HG02943 (cell line): ENCODE measurements around the gene TOP1.

Experiments
- ATAC-seq: cut with Tn5 transposase; IDR thresholded peaks from one replicate; pipeline ENCODE4 v1.9.1; 2021; ENCODE audit warnings: mild to moderate bottlenecking, low read depth, moderate library complexity; ENCODE audit not compliant: unreplicated experiment

Gene TOP1

DNA sequence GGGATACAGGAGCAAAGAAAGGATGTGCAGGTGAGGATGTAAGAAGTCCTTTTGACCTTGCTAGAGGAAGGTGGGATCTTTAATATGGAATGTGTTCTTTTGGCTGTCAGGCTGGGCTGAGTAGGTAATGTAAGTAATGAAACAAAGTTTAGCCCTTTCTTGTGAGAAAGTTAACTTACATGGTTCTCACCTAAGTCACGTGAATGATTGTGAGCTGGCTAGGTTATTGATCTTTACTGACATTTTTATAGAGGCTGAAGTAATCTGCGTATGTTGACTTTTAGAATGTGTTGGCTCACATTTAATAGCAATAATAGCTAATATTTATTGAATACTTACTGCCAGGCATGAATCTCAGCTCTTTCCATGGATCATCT is 2.6 kb downstream of the TOP1 start:
- no peak for ATAC-seq

GRCh38 chr20:41032271-41032670 is 3.6 kb downstream of the TOP1 start:
- ATAC-seq: no peak

- ATAC-seq: no peak
These were observed 5.6 kb downstream of the TOP1 start for GRCh38 chr20:41034239-41034638.

DNA sequence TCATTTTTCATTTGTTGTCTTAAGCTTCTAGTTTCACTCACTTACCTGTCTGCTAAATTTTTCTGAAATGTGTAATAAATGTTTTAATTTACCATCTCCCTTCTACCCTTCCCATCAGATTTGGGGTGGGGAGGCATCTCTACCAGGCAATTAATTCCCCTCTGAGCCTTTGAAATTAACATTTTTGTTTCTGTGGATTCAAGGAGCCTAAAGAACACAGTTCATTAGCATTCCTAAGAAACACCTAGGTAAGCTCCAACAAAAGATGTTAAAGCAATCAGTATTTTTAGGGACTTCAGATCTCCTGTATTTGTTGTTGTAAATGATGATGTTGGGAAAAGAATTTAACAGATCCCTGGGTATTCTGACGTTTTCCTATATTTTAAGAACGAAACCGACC is 6.6 kb downstream of the TOP1 start:
- no peak for ATAC-seq

DNA sequence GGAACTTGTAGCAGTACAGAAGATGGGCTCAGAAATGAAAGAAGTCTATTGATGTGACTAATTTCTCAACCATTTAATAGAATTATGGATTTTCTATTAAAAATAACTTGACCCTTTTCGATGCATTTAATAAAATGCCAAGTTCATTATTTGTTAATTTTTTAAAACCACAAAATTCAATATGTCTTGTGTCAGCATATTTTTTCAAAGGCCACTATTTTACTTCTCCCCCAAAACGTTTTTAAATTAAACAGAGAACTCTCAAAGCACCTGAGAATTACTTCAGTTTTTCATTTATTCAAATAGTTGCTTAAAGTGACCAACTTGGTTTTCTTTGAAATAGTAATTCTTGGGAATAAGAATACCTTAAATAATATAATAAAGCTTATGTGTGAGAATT is 8.6 kb downstream of the TOP1 start:
- ATAC-seq: no peak

GRCh38 chr20:41038149-41038877 is 9.7 kb downstream of the TOP1 start:
- no peak for ATAC-seq

GRCh38 chr20:41038878-41039404 is 10.3 kb downstream of the TOP1 start:
- ATAC-seq: peak; percentile 74

- no peak for ATAC-seq
These were observed 12.2 kb downstream of the TOP1 start for GRCh38 chr20:41040855-41041254.

DNA sequence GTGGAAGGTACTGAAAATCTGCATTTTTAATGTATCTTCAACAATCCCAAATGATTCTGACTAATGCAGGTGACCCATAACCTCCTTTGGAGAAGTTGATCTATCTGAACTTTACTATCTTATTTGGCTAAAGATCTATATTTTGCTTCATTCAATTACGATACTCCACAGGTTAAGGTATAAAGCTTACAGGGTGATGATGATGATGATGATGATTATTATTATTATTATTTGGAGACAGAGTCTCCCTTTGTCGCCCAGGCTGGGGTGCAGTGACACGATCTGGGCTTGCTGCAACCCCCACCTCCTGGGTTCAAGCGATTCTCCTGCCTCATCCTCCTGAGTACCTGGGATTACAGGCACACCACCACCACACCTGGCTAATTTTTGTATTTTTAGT is 13.1 kb downstream of the TOP1 start:
- no peak for ATAC-seq

GRCh38 chr20:41044409-41045062 is 15.9 kb downstream of the TOP1 start:
- ATAC-seq: no peak

GRCh38 chr20:41045671-41046070 is 17.0 kb downstream of the TOP1 start:
- ATAC-seq: no peak

DNA sequence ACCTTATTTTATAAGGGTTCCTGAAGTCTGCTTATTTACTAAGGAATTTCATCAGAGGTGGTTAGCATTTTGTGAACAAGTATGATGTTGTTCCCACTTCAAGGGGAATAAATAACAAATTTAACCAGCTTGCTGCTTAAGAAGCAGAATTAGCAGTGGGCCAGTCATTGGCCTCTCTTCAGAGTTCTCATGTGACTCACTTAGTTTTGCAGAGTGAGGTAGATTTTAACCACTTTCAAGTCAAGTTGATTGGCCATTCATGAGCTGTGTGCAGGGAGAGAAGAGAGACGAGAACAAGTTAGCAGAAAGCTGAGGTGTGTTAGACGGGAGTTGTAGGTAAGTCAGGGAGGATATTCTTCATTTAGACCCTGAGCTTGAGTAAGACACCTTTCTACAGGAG is 18.1 kb downstream of the TOP1 start:
- no peak for ATAC-seq

DNA sequence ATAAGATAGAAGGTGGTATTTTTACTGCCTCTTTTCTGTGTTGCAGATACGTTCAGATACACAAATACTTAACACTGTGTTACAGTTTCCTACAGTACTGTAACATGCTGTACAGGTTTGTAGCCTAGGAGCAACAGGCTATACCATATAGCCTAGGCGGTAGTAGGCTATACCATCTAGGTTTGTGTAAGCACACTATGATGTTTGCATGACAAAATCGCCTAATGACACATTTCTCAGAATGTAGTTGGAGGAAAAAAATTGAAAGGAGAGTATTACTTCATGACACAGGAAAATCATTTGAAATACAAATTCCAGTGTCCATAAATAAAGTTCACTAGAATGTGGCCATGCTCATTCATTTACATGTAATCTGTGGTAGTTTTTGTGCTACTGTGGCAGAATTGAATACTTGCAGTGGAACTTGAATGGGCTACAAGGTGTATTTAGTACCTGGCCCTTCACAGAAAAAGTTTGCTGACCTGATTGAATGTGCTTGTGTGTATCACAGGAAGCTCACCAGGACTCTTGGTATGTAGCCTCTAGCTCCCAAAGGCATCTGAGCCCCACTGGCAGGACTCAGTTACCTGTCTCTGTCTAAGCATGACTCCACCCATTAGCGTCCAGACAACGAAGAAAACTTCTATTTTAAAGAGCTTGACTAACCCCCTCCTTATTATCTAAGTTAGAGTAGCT is 18.8 kb downstream of the TOP1 start:
- no peak for ATAC-seq

DNA sequence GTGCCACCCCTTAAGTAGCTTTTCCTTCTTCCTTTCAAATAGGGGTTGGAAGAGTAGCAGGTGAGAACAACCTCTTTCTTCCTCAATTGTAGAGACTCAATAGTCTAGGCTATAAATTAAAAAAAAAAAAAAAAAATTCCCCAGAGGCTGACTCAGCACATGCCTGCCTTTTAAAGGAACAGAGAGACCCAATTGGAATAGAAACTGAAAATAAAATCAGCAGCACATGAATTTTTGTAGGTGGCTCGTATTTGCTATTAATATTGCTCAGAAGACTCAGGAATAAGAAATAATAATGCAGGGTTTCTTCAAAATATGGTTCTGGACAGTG is 19.3 kb downstream of the TOP1 start:
- ATAC-seq: no peak

GRCh38 chr20:41048461-41049301 is 20.1 kb downstream of the TOP1 start:
- no peak for ATAC-seq

DNA sequence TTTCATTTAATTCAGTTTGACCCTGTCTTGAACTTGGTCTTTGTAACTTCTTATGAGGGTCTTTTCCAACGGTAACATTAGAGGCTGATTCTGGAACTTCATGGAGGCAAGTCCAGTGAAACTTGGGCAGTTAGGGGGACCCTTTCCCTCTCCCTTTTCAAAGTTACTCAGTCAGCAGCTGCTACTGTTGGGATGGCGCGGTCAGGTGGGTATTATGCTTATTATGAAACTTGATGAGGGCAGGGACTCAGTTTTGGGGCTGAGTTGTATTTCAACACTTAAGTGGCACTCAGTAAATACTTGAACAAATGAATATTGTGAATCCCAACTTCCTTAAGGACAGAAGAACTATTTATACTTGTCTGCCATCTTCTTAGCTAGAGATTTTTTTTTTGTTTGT is 20.8 kb downstream of the TOP1 start:
- no peak for ATAC-seq

DNA sequence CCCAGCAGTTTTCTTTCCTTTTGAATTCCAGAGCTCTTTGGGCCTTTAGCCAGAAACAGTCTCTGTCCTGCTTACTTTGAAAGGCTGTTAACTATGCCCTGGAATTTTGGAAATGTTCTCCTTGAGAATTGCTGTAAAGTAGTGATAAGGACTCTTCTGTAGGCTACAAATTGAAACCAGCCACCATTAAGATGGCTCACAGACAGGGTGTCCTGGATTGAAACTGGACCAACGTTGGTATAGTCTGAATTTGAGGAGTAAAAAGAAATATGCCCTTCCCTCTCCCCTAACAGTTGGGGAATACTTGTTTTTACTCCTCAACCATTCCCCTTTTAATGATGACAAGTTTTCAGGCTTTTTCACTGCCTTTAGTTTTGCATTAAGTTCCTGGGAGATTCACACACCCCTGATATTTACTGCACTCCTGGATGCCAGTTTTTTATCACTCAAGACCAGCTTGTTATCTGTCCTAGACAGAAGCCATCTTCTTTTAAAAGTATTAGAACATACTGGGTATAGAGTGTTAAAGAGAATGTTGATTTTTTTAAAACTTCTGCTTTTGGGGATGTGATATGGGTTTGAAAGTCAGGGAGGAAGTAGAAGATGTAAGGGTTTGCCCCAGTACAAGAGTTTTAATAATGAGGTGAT is 21.9 kb downstream of the TOP1 start:
- ATAC-seq: no peak

- no peak for ATAC-seq
These were observed 22.6 kb downstream of the TOP1 start for GRCh38 chr20:41051009-41051825.

GRCh38 chr20:41052742-41053419 is 24.3 kb downstream of the TOP1 start:
- no peak for ATAC-seq
